Panc1 (cell line): ENCODE measurements around the gene PAQR4. TPM values are rescaled to one million over a fixed set of nuclear protein-coding genes. Genes with fewer than 3 reads are reported as not detected.
"Not testable (repeated sequence)": the region's sequence is repeated elsewhere in the genome, so short reads cannot be mapped to it uniquely, and the experiment has no call there.

Experiments
- ATAC-seq: fragments of 200-7000 bp; cut with Tn5 transposase; 2 replicates; pipeline ENCODE4 v1.9.1; 2020; ENCODE audit warnings: mild to moderate bottlenecking, moderate library complexity
- BruUV-seq: library from RNA; stranded (reverse); fragments of 400-500 nt; replicated peaks from 2 replicates; lab custom pipeline; 2021; lab: Mats Ljungman, UMichigan
- CTCF ChIA-PET: fragments of 300-600 bp; sonication (Branson Sonifier 250); formaldehyde crosslinking; loops from one replicate; lab custom pipeline; 2022; ENCODE audit warnings: antibody characterized with exemption; lab: Charles Lee
- POLR2A ChIA-PET: fragments of 300-600 bp; sonication (Branson Sonifier 250); formaldehyde crosslinking; loops from one replicate; lab custom pipeline; 2022; ENCODE audit warnings: antibody characterized with exemption; lab: Charles Lee
- DNase-seq: peaks from one replicate; pipeline ENCODE4 v3.0.0-alpha.2; 2010; ENCODE audit warnings: low read depth, low spot score
- H3K27ac ChIP-seq: 2 replicates; pipeline ENCODE4 v1.5.1; 2011; ENCODE audit warnings: mild to moderate bottlenecking, low read length, inconsistent platforms
- H3K27me3 ChIP-seq: fragments of 200-500 bp; sonication (Bioruptor generic); 2 replicates; pipeline ENCODE4 v1.6.0; 2014; ENCODE audit warnings: low read length, inconsistent platforms; ENCODE audit not compliant: control insufficient read depth, insufficient read depth
- H3K36me3 ChIP-seq: fragments of 200-500 bp; sonication (Bioruptor generic); 2 replicates; pipeline ENCODE4 v1.5.1; 2014; ENCODE audit warnings: inconsistent platforms, mild to moderate bottlenecking, low read length, moderate library complexity; ENCODE audit not compliant: control insufficient read depth, insufficient read depth
- H3K4me1 ChIP-seq: 2 replicates; pipeline ENCODE4 v1.5.1; 2011; ENCODE audit warnings: inconsistent platforms, mild to moderate bottlenecking, low read length, moderate library complexity; ENCODE audit not compliant: control insufficient read depth, insufficient read depth
- H3K4me3 ChIP-seq, 2 experiments: 2 replicates each; pipeline ENCODE4 v1.5.1; 2011 to 2012; ENCODE audit warnings: low read depth in 2 of 2, low read length in 2 of 2, mild to moderate bottlenecking in 2 of 2, inconsistent platforms in 1 of 2, moderate library complexity in 1 of 2
- H3K9me3 ChIP-seq: fragments of 200-500 bp; sonication (Bioruptor generic); 2 replicates; pipeline ENCODE4 v1.5.1; 2014; ENCODE audit warnings: low read depth, mild to moderate bottlenecking, inconsistent platforms, low read length, moderate library complexity; ENCODE audit not compliant: control insufficient read depth, insufficient read depth
- CTCF ChIP-seq: fragments of 450-650 bp; IDR thresholded peaks from 2 replicates; pipeline ENCODE4 v1.5.1; 2017; ENCODE audit warnings: mild to moderate bottlenecking
- POLR2AphosphoS5 ChIP-seq: IDR thresholded peaks from 2 replicates; pipeline ENCODE4 v1.6.1; 2012; ENCODE audit warnings: mild to moderate bottlenecking, low read depth, low read length, moderate library complexity
- REST ChIP-seq, 2 experiments: IDR thresholded peaks; 2 replicates each; pipeline ENCODE4 v1.6.1; 2011 to 2012; ENCODE audit warnings: low read depth in 2 of 2, control low read depth in 1 of 2, low read length in 1 of 2, mild to moderate bottlenecking in 1 of 2, moderate library complexity in 1 of 2; ENCODE audit not compliant: insufficient read depth in 1 of 2
- SIN3A ChIP-seq: IDR thresholded peaks from 2 replicates; pipeline ENCODE4 v1.6.1; 2012; ENCODE audit warnings: low read depth, mild to moderate bottlenecking, low read length, moderate library complexity, borderline replicate concordance; ENCODE audit not compliant: insufficient read depth
- TCF7L2 ChIP-seq: IDR thresholded peaks from 2 replicates; pipeline ENCODE4 v1.6.1; 2011; ENCODE audit warnings: mild to moderate bottlenecking, low read depth, low read length, inconsistent platforms
- in situ Hi-C: cut with HindIII; loops from 2 replicates; pipeline ENCODE4 v1.10.0; 2016; ENCODE audit warnings: low sequenced_read_pairs, low pct_unique_long_range_greater_than_20kb
- intact Hi-C: fragments of 100-400 bp; cut with micrococcal nuclease; formaldehyde crosslinking; loops from one replicate; pipeline ENCODE4 v1.10.0; 2022; ENCODE audit not compliant: unreplicated experiment
- total RNA-seq: library from RNA; stranded (reverse); gene quantifications from one replicate; pipeline ENCODE4 v1.2.1, GENCODE V29; 2021; ENCODE audit not compliant: unreplicated experiment

PAQR4 gene
- total RNA-seq, 1 experiment from 2014 or later, result 51.8 TPM

GRCh38 chr16:2927010-2927646 is 42.0 kb upstream of the PAQR4 start:
- Histone ChIP-seq H3K36me3 (peaks cover 4% of the 10 kb centered on the region; the same call in 1 of the 2 replicates), H3K27me3 (no peaks in the 10 kb centered on the region), H3K4me3 (peak overlapping the region in 1 of 2 experiments; percentile 37; a peak in 2 of 4 replicates), H3K27ac (no peak overlapping the region), H3K4me1 (no peaks in the 10 kb centered on the region), H3K9me3 (no peaks in the 10 kb centered on the region)
- no TSS peak for BruUV-seq
- intact Hi-C loops (no loop called here), in situ Hi-C loops (no loop called here)
- TF ChIP-seq CTCF, result peak; percentile 96
- TF ChIP-seq POLR2AphosphoS5, result no peak
- ChIA-PET CTCF (interaction anchor here (0.5 to 1.2 kb wide), 9 partner anchors 11 to 1903 kb away, joined by 3 to 10 read pairs (median 4); partner anchors contain the start of gene FLYWCH1), POLR2A (interaction anchor here (0.5 kb wide), 1 partner anchor 8 kb away, joined by 3 read pairs; no protein-coding TSS in a partner anchor)
- ATAC-seq, result peak; percentile 91
- no peak for DNase-seq

DNA sequence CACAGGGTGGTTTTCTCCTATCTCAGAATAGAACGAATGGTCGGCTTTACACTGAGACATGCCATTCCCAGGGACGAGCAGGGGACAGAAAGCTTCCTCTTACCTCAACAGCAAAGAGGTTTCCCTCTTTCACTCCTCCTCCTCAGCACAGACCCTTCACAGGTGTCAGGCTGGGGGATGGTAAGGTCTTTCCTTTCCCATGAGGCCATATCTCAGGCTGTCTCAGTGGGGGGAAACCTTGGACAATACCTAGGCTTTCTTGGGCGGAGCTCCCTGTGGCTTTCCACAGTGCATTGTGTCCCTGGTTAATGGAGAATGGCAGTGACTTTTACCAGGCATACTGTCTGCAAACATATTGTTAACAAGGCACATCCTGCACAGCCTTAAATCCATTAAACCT is 41.0 kb upstream of the PAQR4 start:
- in situ Hi-C loops, H3K27ac ChIP-seq, H3K4me1 ChIP-seq, H3K27me3 ChIP-seq, H3K36me3 ChIP-seq, ATAC-seq, H3K9me3 ChIP-seq, intact Hi-C loops, BruUV-seq, H3K4me3 ChIP-seq, DNase-seq, POLR2A ChIA-PET: not testable (repeated sequence)
- CTCF ChIA-PET, result interaction anchor here (0.5 kb wide), 1 partner anchor 9 kb away, joined by 5 read pairs; no protein-coding TSS in a partner anchor

DNA sequence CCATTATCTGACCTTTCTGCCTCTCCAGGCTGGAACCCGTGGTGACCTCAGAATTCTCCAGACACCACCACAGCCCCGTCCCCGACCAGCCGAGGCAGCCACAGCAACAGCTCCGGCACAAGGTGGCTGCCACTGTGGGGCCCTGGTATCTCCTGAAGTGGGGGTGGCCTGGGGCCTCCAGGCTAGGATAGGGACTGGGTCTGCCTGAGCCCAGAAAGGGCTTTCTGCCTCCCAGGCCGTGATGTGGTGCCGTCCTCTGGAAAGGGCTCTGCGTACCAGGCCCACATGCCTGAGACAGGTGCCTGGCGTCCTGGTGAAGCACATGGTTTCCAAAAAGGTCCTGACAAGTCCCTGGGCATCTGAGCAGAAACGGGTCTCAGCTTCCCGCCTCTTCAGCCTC is 40.4 kb upstream of the PAQR4 start:
- in situ Hi-C loops, result no loop called here
- BruUV-seq, result no TSS peak
- intact Hi-C loops, result no loop called here
- DNase-seq, result no peak
- TF ChIP-seq SIN3A, result no peak
- no peak for TF ChIP-seq CTCF
- no peak for TF ChIP-seq REST (IDR thresholded peaks at IDR 0.05; ENCODE audit: insufficient read depth in 1 of 2, low read depth in 2 of 2, low read length in 1 of 2)
- no peak for TF ChIP-seq TCF7L2
- TF ChIP-seq POLR2AphosphoS5, result no peak
- no peaks in the 10 kb centered on the region for H3K4me1 ChIP-seq
- no peak overlapping the region for H3K4me3 ChIP-seq
- no peak for ATAC-seq
- no peaks in the 10 kb centered on the region for H3K9me3 ChIP-seq
- ChIA-PET CTCF (no interaction called here), POLR2A (no interaction called here)
- H3K27me3 ChIP-seq, result no peaks in the 10 kb centered on the region
- no peak overlapping the region for H3K27ac ChIP-seq
- H3K36me3 ChIP-seq, result no peaks in the 10 kb centered on the region
